Activated T-cell treated with anti-CD3 and anti-CD28 coated beads, Interleukin-2, amount 50 U/mL, for 4 hours (primary cell): Measurements from ENCODE around the gene DCDC2C. TPM values are rescaled to one million over a fixed set of nuclear protein-coding genes. Genes with fewer than 3 reads are reported as not detected.

Experiments used
- ATAC-seq, 2 donors: fragments of 200-7000 bp; cut with Tn5 transposase; one replicate each; pipeline ENCODE4 v1.10.0; 2021
- DNase-seq: peaks from one replicate; pipeline ENCODE4 v3.0.0-alpha.2; 2020
- H3K27me3 Mint-ChIP-seq: one replicate; pipeline ENCODE4 v1.8.0; 2021; ENCODE audit warnings: low read depth, mixed read lengths
- H3K36me3 Mint-ChIP-seq: one replicate; pipeline ENCODE4 v1.8.0; 2022; ENCODE audit warnings: mixed read lengths; ENCODE audit not compliant: insufficient read depth
- H3K4me1 Mint-ChIP-seq: one replicate; pipeline ENCODE4 v1.8.0; 2021; ENCODE audit warnings: low read depth, mixed read lengths
- H3K4me3 Mint-ChIP-seq: one replicate; pipeline ENCODE4 v1.8.0; 2021; ENCODE audit warnings: mild to moderate bottlenecking, moderate library complexity, mixed read lengths
- H3K9me3 Mint-ChIP-seq: one replicate; pipeline ENCODE4 v1.8.0; 2021; ENCODE audit warnings: mixed read lengths
- total RNA-seq, 3 donors: library from RNA; stranded (reverse); gene quantifications; one replicate each; pipeline ENCODE4 v1.2.1, GENCODE V29; 2021

The DCDC2C gene
- total RNA-seq, 3 donors from 2014 or later, result not detected

DNA sequence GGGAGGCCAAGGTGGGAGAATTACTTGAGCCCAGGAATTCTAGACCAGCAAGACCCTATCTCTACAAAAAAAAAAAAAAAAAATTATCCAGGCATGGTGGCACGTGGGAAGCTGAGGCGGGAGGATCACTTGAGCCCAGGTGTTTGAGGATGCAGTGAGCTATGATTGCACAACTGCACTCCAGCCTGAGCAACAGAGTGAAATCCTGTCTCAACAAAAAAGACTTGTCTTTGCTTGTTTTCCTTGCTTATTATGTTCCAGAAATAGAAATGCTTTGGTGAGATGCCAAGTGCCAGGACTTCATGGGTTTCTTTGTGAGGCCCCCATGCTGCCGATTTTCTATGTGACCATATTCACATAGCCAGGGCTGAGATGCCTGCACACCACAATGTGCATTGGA, 9.0 kb downstream of the DCDC2C start:
- DNase-seq, result no peak
- Mint-ChIP-seq H3K36me3 (no peaks in the 10 kb centered on the region), H3K9me3 (no peaks in the 10 kb centered on the region), H3K4me3 (no peak overlapping the region), H3K4me1 (no peaks in the 10 kb centered on the region), H3K27me3 (peaks cover 13% of the 10 kb centered on the region)
- ATAC-seq, result no peak

DNA sequence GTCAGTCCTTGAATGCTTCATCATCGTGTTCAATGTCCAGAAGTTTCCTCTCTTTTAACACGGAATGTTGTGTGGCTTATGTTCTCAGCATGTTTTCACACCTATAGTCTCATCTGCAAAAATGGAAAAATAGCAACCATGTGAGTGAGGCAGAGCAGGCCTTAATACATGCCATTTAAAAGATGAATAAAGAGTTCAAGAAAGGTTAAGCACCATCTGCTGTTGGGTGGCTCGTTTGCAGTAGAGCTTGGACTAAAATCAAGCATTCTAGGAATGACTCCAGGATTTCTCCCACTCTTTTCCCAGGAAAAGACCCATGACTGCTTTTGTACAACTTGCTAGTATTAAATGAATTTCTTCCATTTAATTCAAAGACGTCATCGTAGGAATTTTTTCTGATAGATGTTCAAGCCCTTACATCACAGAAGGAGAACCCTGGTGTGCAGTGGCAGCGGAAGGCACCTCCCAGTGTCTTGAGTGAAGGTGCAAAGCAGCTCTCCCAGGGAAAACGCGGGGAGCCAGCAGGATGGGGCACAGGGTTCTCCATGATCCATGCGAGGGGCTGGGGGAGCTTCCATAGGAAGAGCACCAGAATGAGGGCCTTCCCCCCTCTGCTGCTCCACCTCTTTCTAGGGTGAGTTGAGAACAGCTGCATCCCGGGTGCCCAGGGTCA, 9.6 kb downstream of the DCDC2C start:
- Mint-ChIP-seq H3K27me3 (peaks cover 11% of the 10 kb centered on the region), H3K36me3 (no peaks in the 10 kb centered on the region), H3K4me1 (no peaks in the 10 kb centered on the region), H3K9me3 (no peaks in the 10 kb centered on the region), H3K4me3 (no peak overlapping the region)
- DNase-seq (no peak), ATAC-seq (no peak)

DNA sequence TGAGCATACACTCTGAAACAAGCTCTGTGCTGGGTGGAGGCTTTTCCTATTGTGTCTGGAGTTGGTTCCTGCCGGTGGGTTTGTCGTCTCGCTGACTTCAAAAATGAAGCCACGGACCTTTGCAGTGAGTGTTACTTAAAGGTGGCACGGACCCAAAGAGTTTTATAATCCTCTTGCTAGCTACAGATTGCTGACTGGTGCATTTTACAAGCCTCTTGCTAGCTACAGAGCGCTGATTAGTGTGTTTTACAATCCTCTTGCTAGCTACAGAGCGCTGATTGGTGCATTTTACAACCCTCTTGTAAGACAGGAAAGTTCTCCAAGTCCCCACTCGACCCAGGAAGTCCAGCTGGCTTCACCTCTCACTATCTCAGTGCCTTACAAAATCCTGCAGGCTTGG, 15.3 kb downstream of the DCDC2C start:
- ATAC-seq, result no peak
- peaks cover 9% of the 10 kb centered on the region for H3K27me3 Mint-ChIP-seq
- H3K4me1 Mint-ChIP-seq, result no peaks in the 10 kb centered on the region
- H3K9me3 Mint-ChIP-seq, result peaks cover 9% of the 10 kb centered on the region
- DNase-seq, result no peak
- H3K4me3 Mint-ChIP-seq, result no peak overlapping the region
- H3K36me3 Mint-ChIP-seq, result no peaks in the 10 kb centered on the region

DNA sequence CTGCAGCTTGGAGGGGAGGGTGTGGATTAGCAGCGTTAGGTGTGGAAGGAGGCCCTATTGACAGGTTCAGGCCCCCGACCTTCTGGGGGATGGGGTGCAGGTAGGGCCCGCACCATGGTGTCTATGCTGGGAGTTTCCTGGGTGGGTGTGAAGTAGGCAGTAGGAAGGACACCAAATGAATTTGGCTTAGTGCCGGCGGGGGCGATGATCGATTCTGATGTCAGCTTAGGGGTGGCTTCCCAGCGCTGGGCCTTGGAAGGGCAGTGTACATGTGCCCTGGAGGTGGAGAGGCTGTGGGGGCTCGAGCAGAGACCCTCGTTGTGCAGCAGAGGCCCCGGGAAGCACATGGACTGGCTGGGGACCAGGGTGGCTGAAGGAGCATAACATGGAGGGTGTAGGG, 21.6 kb downstream of the DCDC2C start:
- Mint-ChIP-seq H3K36me3 (no peaks in the 10 kb centered on the region), H3K4me3 (no peak overlapping the region), H3K9me3 (peaks cover 9% of the 10 kb centered on the region), H3K27me3 (peaks cover 26% of the 10 kb centered on the region), H3K4me1 (no peaks in the 10 kb centered on the region)
- DNase-seq (no peak), ATAC-seq (no peak)

DNA sequence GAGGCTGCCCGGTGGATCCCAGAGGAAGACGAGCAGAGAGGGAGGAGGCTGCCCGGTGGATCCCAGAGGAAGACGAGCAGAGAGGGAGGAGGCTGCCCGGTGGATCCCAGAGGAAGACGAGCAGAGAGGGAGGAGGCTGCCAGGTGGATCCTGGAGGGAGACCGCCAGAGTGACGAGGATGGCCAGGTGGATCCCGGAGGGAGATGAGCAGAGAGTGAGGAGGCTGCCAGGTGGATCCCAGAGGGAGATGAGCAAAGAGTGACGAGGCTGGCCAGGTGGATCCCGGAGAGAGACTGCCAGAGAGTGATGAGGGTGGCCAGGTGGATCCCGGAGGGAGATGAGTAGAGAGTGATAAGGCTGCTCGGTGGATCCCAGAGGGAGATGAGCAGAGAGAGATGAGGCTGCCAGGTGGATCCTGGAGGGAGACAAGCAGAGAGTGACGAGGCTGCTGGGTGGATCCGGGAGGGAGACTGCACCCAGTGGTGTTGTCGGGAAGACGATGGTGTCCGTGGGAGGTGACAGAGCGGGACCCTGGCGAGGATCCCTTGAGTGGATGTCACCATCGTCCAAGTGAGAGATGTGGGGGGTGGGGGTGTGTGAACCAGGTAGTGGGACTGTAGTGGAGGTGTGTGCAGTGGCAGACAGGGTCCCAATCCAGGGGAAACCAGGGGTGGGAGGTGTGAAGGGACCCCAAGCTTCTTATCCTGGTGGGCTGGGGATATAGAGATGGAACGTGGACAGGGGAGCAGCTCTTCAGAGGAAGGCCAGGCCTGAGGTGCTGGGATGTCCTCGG, 22.3 kb downstream of the DCDC2C start:
- no peaks in the 10 kb centered on the region for H3K36me3 Mint-ChIP-seq
- no peak overlapping the region for H3K4me3 Mint-ChIP-seq
- DNase-seq, result no peak
- peaks cover 7% of the 10 kb centered on the region for H3K9me3 Mint-ChIP-seq
- H3K27me3 Mint-ChIP-seq, result peaks cover 26% of the 10 kb centered on the region
- H3K4me1 Mint-ChIP-seq, result no peaks in the 10 kb centered on the region
- no peak for ATAC-seq

DNA sequence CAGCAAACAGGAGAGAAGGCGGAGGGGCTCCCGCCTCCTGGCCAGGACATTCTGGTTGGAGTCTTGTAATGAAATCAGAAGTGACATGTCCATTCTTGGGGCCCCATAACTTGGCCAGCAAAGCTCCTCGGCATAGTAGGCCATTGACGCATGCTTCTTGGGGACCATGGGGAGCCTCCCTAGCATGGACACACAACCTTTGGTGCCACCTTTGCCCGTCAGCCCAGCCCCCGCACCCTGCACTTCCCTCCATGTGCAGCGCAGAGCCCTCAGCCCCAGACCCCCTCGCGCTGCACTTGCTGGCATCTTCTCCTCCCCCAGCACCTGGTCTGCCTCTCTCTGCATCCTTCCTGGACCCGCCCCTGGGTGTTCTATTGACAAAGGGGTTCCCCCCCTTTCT, 23.1 kb downstream of the DCDC2C start:
- Mint-ChIP-seq H3K4me3 (no peak overlapping the region), H3K27me3 (peaks cover 23% of the 10 kb centered on the region), H3K4me1 (no peaks in the 10 kb centered on the region), H3K9me3 (no peaks in the 10 kb centered on the region), H3K36me3 (no peaks in the 10 kb centered on the region)
- no peak for DNase-seq
- no peak for ATAC-seq

DNA sequence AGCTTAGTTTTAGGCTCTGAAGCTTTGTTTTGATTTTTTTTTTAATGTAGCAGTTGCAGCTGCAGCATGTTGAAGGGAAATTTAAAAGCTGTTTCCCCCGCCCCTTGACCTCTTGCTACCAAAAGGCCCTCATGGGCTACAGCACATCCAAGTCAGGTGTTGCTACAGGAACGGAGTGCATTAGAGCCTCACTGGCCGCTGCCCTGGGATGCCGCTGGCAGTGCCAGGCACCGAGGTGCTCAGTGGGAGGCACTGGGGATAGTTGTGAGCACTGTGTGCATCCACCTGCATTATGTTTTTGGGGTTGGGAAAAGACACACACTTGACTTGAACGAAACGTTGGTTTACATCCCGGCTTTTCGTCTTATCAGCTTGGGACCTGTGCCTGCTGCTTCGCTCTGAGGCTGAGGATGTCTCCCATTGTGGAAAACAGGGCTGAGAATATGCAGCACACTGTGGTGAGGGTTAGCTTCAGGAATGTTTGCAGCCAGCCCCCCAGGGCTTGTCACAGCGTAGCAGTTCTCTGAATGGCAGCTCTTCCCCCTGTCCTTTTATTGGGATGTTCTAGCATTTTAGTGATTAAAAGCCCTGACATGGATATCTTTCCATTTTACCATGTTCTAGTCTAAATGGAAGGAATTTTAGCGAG, 24.1 kb downstream of the DCDC2C start:
- H3K36me3 Mint-ChIP-seq, result no peaks in the 10 kb centered on the region
- no peak for DNase-seq
- H3K4me1 Mint-ChIP-seq, result no peaks in the 10 kb centered on the region
- H3K27me3 Mint-ChIP-seq, result peaks cover 23% of the 10 kb centered on the region
- H3K4me3 Mint-ChIP-seq, result no peak overlapping the region
- H3K9me3 Mint-ChIP-seq, result no peaks in the 10 kb centered on the region
- ATAC-seq, result no peak

DNA sequence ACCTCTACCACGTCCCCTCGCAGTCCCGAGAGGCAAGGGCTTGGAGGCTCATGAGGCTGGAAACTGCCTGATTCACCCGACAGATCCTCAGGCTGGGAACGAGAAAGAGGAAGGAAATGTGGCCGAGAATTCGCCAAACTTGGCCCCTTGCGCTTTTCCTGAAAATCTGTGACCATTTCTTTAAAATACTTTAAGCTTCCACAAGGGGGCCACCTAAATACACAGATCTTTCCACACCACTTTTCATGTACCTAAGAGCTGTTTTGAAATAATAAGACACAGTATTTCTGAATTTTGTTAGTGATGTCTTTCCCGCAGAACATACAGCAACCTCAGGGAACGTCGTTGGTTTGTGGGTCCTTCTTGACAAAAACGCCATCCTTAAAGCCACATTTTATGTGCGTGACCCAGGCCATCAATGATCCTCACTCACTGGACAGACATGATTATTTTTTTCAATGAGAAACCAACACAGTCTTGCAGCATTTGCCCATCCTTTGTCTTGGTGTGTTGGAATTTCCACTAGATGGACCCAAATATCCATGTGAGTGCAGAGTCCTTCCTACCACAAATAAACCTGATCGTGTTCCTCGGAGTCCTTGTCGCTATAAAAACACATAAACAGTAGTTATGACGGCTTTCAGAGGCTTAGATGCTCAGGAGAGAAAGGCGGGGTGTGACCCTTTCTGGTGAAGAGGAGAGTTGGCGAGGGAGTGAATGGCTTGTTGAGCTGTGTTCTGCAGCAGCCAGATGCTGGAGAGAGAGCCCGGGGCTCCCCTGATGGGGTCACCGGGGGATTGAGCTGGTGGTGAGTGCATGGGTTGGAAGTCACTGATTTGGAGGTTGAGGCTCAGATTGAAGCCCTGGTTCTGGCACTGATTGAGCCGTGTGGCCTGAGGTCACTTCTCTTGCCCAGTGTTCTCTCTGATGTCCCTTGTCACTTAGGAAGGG, 25.0 kb downstream of the DCDC2C start:
- no peak for DNase-seq
- Mint-ChIP-seq H3K27me3 (peaks cover 20% of the 10 kb centered on the region), H3K9me3 (no peaks in the 10 kb centered on the region)

DNA sequence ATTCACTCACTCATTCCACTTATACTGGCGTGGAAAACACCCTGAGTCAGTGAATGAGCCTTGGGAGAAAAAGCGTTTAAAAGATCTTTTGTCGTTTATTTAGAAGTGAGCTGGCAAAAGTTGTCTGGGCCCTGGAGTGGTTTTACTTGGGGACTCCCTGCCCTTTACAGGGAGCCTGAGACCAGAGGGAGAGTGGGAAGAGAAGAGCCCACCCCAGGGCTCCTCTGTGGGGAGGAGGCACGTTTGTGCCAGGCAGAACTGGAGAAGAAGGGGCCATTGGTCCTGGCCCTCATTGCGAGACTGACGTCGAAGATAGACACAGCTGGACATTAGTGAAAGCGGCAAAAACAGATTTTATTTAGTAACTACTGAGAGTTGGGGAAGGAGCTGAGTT, 25.7 kb downstream of the DCDC2C start:
- Mint-ChIP-seq H3K36me3 (no peaks in the 10 kb centered on the region), H3K4me1 (no peaks in the 10 kb centered on the region), H3K4me3 (no peak overlapping the region), H3K9me3 (no peaks in the 10 kb centered on the region), H3K27me3 (peaks cover 14% of the 10 kb centered on the region)
- no peak for DNase-seq
- ATAC-seq, result no peak

More for the DNA sequence above, 25.0 kb downstream of the DCDC2C start:
- H3K4me1 Mint-ChIP-seq, result no peaks in the 10 kb centered on the region
- H3K36me3 Mint-ChIP-seq, result no peaks in the 10 kb centered on the region
- no peak overlapping the region for H3K4me3 Mint-ChIP-seq
- ATAC-seq, result no peak

DNA sequence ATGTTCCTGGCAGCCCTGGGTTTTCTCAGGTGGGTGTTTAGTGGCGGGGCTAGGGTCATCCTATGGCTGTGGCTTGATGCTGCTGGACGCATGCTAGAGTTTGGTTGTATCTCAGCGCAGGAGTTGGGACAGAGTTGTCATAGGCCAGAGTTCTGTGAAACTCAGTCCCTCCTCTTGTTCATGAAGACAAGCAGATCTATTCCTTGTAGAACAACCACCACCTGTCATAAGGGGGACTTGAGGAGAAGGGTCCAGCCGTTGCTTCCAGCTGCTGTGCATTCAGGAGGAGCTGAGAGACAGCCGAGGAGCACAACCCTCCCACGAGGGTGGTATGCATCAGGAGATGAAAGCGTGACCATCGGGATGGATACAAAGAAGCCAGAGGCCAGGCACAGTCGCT, 26.4 kb downstream of the DCDC2C start:
- no peak for DNase-seq
- ATAC-seq, result no peak
- Mint-ChIP-seq H3K4me1 (no peaks in the 10 kb centered on the region), H3K4me3 (no peak overlapping the region), H3K36me3 (no peaks in the 10 kb centered on the region), H3K9me3 (no peaks in the 10 kb centered on the region), H3K27me3 (peaks cover 11% of the 10 kb centered on the region)

DNA sequence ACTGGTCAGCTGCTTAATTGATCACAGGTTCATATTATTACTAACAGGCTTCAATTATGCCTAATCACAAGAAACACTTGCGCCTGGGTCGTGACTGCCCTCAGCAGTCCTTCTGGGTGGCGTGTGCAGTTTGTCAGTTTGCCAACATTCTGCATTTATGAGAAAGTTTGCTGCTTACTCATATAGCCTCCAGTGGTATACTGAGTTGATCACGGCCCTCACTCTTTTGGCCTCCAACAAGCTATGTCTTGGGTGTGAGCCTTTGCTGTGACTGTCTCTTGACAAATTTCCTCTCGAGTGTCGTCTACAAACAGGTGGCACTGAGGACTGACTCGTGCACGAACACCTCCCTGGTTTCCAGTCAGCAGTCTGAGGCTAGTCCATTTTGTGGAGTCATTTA, 27.3 kb downstream of the DCDC2C start:
- Mint-ChIP-seq H3K36me3 (no peaks in the 10 kb centered on the region), H3K4me1 (no peaks in the 10 kb centered on the region), H3K27me3 (peaks cover 9% of the 10 kb centered on the region), H3K4me3 (no peak overlapping the region), H3K9me3 (no peaks in the 10 kb centered on the region)
- DNase-seq (no peak), ATAC-seq (no peak)

DNA sequence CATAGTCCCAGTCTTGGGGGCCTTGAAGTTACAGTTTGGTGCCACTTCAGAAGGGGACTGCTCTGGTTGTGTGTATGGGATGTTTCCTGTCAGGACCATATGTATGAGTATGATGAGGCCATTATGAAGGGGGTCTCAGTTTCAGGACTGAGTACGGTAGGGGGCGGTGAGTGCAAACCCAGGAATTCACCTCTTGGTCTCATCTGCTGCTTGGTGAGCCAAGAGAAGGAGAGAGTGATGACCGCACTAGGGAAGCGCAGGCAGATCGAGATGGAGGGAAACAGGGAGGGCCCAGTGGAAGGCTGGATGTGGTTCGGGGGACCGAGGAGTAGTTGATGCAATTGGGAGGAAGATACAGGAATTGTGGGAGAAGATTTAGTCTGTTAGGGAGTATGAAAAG, 28.5 kb downstream of the DCDC2C start:
- H3K4me3 Mint-ChIP-seq, result no peak overlapping the region
- H3K27me3 Mint-ChIP-seq, result peaks cover 13% of the 10 kb centered on the region
- ATAC-seq, result no peak
- no peaks in the 10 kb centered on the region for H3K36me3 Mint-ChIP-seq
- no peaks in the 10 kb centered on the region for H3K9me3 Mint-ChIP-seq
- no peak for DNase-seq
- H3K4me1 Mint-ChIP-seq, result no peaks in the 10 kb centered on the region

DNA sequence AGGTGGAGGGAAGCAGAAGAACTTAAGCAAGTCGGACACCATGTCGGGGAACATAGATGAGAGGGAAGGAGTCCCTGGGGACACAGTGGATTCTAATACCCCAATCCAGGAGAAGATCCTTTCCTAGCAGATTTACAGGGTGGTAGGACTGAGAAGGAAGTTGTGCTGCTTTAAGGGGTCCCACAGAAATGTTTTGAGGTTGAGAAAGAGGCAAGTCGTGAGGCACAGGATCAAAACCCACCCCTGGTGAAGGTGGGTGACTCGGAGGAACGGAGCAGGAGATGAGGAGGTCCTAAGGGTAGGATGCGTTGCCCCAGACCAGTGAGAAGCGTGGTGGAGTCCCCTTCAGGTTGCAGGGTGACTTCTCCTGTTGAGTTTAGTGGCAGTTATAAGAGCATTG, 32.7 kb downstream of the DCDC2C start:
- Mint-ChIP-seq H3K4me3 (no peak overlapping the region), H3K4me1 (no peaks in the 10 kb centered on the region), H3K9me3 (no peaks in the 10 kb centered on the region), H3K27me3 (peaks cover 5% of the 10 kb centered on the region), H3K36me3 (no peaks in the 10 kb centered on the region)
- DNase-seq, result no peak
- ATAC-seq, result no peak

DNA sequence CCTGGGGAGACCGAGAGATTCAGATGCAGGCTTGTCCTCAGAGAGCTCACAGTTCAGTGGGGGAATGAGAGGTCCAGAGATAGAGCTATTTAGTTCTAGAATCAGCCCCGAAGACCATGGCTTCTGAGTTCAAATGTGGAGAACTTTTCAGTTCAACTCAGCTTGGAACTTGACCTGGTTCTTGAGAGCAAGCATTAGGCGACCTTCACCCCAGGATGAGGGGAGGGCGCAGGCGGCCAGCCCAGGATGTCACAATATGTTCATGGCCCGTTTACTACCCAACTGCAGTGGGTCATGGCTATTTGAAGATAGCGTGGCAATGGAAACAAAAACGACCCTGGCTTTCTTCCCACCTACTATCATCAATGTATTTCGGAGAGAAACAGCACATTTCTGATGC, 33.8 kb downstream of the DCDC2C start:
- ATAC-seq, result no peak
- H3K36me3 Mint-ChIP-seq, result no peaks in the 10 kb centered on the region
- no peaks in the 10 kb centered on the region for H3K9me3 Mint-ChIP-seq
- DNase-seq, result no peak
- H3K27me3 Mint-ChIP-seq, result peaks cover 5% of the 10 kb centered on the region
- H3K4me1 Mint-ChIP-seq, result no peaks in the 10 kb centered on the region
- no peak overlapping the region for H3K4me3 Mint-ChIP-seq
